ENCODE results near the gene FRMPD2.
"Not testable (repeated sequence)": the region's sequence is repeated elsewhere in the genome, so short reads cannot be mapped to it uniquely, and the experiment has no call there.

Gene FRMPD2

DNA sequence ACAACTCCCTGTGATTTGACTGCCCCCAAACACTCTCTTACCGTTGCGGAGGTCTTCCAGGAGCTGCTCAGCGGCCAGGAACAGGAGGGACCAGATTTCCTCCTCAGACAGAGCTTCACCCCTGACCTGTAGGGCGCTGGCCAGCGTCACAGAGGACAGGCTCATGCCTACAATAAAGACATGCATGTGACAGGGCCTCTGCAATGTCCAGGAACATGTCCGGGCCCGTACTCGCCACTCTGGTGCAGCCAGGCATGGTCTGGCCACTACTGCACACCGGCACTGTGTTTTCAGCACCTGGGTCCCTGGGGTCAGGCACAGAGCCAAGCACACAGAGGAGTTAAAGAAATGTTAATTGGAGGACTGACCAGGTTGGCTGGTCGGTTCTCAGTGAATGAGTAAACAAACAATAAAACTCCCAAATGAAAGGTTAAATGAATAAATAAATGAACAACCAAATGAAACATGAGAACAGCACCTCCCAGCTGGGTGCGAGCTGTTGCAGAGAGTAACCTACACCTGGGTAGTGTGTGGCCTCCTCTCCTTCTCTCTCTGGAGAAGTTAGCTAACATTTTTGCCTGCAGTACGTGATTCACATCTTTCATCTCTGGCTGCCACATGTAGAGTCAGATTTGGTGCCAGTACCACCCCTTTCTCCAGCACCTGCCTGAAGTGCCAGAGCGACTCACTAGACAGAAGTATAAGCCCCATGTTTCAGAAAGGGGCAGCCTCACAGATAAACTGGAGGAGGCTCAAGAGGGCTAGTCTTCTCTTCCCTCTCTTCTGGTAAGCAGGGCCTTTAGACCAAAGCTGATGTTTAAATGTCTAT lies 22.8 kb downstream of the FRMPD2 start:
- DNase-seq: no peak

DNA sequence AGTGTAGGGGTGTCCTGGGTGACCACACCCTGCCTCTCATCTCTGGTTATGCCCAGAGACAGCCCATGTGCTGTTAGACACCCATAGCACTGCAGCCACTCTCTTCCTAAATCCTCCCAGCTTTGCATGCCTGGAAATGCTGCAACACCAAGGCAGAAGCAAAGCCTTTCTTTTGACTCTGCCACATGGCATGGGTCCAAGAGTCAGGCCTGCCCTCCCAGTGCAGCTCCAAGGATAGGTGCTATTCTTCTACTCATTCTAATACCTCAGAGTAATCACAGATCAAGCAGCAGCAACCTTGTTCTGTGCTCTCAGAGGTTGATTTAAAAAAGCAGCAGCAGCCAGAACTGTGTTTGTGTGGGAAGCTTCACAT lies 23.4 kb downstream of the FRMPD2 start:
- no peak for DNase-seq

- no peak for DNase-seq
These were observed 24.6 kb downstream of the FRMPD2 start for GRCh38 chr10:48249763-48250351.

GRCh38 chr10:48249004-48249762 lies 25.3 kb downstream of the FRMPD2 start:
- no peak for DNase-seq

GRCh38 chr10:48248462-48248861 lies 26.0 kb downstream of the FRMPD2 start:
- DNase-seq: no peak

- DNase-seq: no peak
These were observed 26.8 kb downstream of the FRMPD2 start for GRCh38 chr10:48247680-48248079.

DNA sequence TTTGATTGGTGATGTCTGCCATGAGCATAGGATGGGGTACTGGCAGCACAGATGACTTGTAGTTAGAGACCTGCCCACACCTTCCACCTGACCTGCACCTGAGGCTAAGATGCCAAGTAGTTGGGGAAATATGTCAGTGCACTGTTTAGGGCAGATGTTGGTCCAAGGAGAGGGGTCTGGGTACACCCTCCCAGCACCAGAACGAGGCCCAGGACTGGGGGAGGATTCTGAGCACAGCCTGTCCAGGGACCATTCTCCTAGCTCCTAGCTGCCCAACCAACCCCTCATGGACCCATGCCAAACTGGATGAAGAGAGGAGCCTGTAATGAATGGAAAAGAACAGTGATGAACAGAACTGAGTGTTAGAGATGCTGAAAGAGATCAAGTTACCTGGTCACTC lies 28.0 kb downstream of the FRMPD2 start:
- DNase-seq: no peak

GRCh38 chr10:48245977-48246376 lies 28.5 kb downstream of the FRMPD2 start:
- DNase-seq: no peak

GRCh38 chr10:48243921-48244320 lies 30.6 kb downstream of the FRMPD2 start:
- not testable (repeated sequence) for DNase-seq

DNA sequence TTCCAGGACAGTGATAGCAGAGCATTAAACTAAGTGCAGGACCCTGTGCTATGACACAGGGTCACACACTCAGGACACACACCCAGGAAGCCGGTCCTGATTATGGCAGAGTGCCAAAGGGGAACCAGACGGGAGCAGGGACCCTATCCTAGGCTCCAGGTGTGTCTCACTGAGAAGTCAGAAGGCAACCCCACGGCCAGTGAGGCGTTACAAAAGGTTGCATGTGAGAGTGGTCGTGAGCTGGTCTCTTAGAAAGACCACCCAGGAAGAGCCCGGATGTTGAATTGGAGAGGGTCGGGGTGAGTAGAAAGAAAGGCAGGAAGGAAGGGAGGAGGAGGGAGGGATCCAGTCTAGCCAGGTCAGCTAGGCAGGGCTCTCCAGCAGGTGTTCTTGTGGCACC lies 31.0 kb downstream of the FRMPD2 start:
- no peak for DNase-seq

DNA sequence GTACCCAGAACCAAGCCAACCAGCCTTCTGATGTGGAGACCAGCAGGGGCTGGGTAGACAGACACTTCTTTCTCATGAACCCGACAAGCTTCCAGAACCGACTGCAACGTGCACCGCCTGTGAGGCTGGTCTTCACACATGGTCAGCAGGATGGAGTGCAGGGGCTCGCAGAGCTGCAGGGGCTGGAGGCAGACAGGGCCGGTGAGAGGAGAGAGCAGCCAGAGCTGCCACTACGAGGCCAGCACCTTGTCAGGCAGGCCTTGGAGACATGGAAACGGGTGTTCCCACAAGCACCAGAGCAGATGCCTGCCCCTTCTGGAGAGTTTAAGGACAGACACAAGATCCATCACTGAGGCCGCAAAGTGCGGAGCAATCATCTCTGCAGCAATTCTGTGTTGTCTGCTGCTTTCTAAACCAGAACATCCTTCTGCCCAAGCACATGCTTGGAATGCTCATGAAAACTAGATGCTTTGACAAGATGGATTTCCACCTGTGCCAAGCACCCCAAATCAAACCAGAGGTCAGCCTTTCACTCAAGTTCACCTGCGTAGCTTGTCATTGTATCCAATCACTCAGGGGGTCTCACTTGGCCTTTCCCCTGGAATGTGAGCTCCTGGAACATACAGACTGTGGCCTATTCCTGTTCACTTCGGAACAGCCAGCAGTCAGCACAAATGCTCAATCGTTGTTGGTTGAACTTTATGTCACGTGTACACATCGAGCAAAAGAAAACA lies 32.2 kb downstream of the FRMPD2 start:
- no peak for DNase-seq

- no peak for DNase-seq
These were observed 33.2 kb downstream of the FRMPD2 start for GRCh38 chr10:48241332-48241731.

GRCh38 chr10:48240196-48240595 lies 34.3 kb downstream of the FRMPD2 start:
- no peak for DNase-seq

- no peak for DNase-seq
These were observed 34.9 kb downstream of the FRMPD2 start for GRCh38 chr10:48239618-48240017.

DNA sequence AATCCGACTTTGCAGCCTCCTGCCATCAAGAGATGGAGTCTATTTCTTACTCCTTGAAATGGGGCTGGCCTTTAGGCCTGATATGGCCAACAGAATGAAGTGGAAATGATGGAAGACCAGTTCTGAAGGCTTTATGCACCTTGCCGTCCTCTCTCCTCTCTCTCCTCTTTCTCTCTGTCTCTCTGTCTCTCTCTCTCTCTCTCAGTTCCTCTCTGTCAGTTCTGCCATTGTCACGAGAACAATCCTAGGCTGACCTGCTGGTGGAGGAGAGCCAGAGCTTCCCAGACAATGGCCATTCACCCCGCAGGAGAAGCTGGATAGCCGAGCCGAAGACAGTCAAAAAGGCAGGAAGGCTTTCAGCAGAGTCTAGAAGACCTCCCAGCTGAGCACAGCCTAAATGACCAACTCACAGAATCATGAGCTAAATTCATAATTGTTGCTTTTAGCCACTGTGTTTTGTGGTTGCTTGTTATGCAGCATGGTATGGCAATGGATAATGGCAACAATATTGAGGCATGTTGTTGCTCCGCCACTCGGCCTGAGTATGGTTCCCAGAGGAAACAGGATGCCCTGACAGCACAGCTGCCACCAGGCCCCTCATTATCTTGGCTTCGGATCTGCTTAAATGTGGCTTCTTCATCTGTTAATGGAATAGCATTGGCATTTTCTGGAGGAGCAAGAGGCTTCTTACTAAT lies 35.5 kb downstream of the FRMPD2 start:
- no peak for DNase-seq

GRCh38 chr10:48237259-48238250 lies 36.9 kb downstream of the FRMPD2 start:
- no peak for DNase-seq

DNA sequence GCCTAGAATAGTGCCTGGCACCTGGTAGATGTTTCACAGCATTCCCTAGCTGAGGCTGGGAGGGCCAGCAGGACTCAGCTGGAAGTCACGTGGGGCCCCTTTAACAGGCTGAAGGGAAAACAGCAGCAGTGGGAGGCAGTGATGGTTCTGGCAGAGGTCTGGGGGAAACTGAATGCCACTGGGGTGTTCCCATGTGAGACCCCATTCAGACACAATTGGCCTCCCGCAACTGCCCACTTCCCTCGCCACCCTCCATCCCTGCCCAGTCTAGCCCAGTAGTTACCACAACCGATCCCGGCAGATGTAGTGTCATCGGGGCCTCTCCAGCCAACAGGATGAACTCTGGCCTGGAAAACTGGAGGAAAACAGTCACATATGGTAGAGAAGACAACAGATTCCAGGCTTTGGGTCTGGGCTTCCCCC lies 38.3 kb downstream of the FRMPD2 start:
- DNase-seq: no peak

DNA sequence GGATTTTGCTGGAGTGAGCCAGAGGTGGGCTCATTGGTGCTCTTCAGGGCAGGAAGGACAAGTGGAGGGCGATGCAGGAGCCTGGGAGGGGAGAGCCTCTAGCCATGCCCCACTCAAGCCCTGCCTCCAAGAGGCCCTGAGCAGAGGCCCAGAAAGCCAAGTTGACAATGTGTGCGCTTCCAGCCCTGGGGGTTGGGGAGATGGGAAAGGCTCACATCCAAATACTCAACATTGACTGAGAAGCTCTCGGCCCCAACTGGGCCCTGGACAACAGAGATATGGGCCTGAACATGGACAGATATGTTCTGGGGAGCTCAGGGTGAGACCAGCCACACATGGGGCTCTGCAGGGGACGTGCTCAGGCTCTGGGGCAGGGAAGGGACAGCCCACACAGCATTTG lies 39.0 kb downstream of the FRMPD2 start:
- DNase-seq: no peak

DNA sequence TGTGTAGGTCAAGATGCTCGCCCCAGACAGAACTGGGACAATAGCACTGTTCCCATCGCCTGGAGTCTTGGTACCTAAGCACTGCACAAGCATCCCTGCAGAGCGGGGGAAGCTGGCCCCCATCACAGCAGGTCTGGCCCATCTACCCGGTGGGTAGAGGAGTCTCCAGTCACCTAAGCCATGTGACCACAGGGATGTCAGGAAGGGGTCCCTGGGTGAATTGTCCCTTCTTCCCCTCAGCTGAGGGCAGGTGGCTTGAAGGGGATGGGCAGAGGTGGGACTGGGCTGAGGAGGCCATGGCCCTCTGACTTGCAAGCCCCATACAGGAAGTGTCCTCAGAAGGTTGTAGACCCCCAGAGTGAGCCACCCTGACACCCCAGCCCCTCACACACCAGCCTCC lies 39.7 kb downstream of the FRMPD2 start:
- no peak for DNase-seq

DNA sequence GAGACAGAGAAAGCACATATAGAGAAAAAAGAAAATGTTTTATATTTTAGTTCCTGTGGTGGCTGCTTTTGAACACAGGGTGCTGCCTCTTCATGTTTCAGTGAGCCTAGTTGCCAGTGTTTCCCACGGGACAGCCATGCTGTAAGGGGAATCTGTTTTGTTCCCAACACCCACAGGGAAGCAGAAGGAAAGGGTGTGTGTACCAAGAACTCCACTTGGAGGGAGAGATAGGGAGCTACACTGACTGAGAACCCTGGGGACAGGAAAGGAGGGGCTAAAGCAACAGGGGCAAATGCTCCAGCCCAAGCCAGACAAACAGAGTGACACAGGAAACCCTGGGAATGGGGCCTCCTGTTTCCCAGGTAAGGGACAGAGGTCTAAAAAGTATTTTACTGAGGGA lies 40.2 kb downstream of the FRMPD2 start:
- DNase-seq: no peak

GRCh38 chr10:48233559-48234005 lies 40.9 kb downstream of the FRMPD2 start:
- no peak for DNase-seq

Data from right forelimb (tissue), 1 donor.